HG03139 (cell line): ENCODE results near the gene CMTM5.

Experiments used
- ATAC-seq: cut with Tn5 transposase; IDR thresholded peaks from one replicate; pipeline ENCODE4 v1.9.1; 2021; ENCODE audit not compliant: unreplicated experiment

The CMTM5 gene

GRCh38 chr14:23358042-23358441 is 18.8 kb upstream of the CMTM5 start:
- ATAC-seq = no peak

DNA sequence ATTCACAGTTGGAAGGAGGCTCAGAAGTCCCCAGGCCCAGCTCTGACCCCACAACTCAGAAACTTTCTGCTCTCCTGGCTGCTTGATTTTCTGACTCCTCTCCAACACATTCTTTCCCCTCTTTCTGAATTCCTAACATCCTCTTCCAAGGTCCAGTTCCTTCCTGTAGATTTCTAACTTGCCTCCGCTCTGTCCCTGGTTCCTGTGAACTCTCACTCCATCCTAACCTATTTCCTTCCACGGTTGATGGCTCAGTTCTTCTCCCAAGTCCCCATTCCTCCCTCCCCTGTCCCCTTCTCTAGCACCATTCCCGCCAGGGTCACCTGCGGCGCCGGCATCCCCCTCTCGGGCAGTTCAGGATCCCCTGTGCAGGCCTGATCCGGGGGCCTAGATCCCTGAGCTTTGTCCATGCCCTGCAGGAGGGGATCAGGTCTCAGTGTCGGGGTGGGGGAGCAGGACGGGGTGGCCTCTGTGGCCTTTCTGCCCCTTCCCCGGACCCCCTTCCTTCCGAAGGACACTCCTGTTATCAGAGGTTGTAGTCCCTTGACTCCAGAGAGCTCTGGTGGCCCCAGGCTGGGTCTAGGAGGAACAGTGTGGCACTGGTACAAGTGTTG is 18.2 kb upstream of the CMTM5 start:
- ATAC-seq = no peak

GRCh38 chr14:23359167-23359626 is 17.6 kb upstream of the CMTM5 start:
- ATAC-seq = no peak

DNA sequence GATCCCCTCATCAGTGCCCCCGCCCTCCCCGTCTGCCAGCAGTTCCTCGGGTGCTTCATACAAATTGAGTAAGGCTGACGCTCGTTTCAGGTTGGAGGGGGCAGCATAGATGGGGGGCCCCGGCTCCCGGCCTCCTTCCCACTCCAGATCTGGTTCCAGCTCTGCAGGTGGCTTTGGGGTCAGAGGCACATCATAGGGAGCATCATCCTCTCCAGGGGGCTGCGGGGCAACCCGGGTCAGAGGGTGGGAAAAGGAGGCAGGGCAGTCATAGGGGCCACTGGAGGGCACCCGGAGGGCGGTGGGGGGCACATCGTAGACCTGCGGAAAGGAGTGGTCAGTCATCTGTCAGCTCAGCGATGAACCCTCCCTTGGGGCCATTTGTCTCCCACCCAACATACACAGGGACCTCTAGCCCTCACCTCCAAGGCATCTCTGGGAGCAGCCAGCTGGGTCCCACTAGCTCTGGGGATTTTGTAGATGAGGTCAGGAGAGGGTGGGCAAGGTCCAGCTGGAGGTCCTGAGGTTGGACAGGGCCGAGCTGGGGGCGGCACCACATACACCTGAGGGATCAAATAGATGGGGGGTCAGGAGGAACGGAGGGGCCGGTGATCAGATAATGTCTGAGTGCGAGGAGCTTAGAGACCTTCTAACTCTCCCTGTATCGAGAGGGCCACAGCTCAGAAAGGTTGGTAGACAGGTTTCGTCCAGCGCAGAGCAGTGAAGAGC is 17.0 kb upstream of the CMTM5 start:
- no peak for ATAC-seq

DNA sequence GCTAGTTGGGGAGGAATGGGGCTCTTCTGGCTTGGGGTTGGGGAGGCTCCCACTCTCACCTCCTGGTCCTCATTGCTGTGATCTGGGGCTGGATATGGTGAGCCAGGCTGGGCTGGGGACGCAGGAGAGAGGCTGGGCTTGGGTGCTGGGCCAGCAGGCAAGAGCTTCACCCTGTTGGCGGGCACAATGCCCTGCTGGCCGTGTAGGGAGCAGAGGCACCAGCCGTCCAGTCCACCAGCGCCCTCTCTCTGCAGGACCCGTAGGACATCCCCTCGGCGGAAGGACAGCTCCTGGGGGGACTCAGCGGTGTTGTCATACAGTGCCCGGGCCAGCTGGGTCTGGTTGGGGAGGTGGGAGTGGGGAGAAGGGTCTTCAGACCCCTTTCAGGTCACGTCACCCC is 16.4 kb upstream of the CMTM5 start:
- ATAC-seq = no peak

GRCh38 chr14:23361320-23361719 is 15.5 kb upstream of the CMTM5 start:
- no peak for ATAC-seq

GRCh38 chr14:23361763-23362162 is 15.1 kb upstream of the CMTM5 start:
- no peak for ATAC-seq

- no peak for ATAC-seq
Observed at GRCh38 chr14:23362200-23362599, 14.6 kb upstream of the CMTM5 start.

GRCh38 chr14:23364164-23365035 is 12.4 kb upstream of the CMTM5 start:
- ATAC-seq = no peak

DNA sequence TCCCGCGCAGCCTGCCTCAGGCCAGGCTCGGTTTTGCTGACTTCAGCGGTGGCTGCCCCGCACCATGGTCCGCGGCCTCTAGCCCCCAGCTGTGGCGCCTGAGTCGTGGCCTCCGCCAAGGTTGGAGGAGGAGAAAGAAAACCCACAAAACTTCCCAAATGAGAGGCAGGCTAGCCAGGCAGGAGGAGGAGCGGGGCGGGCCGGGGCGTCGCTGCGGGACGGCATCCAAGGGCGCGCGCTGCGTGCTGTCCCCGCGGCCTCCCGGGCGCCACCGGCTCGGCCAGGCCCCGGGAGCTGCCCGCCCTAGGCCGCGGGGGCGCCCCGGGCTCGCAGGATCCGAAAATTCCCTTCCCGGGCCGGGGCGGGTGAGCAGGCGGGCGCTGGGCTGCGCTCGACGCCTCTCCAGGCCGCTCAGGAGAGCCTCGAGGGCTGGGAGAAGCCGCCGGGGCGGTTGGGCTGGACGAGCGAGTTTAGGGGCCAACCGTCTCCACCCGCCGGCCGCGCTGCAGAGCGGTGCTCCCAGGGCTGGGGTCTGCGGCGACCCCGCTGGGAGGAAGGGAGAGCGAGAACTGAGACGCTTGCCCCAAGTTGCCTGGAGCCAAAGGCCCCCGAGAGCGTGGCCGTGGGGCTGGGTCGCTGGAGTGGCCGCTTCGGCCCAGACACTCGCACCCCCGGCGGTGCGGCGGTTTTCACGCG is 11.7 kb upstream of the CMTM5 start, which contains the start of gene EFS:
TSS of gene EFS (minus strand) at position 137 of the 696 bp plus-strand sequence. CDS start 147 bp downstream, outside the sequence.
- no peak for ATAC-seq

DNA sequence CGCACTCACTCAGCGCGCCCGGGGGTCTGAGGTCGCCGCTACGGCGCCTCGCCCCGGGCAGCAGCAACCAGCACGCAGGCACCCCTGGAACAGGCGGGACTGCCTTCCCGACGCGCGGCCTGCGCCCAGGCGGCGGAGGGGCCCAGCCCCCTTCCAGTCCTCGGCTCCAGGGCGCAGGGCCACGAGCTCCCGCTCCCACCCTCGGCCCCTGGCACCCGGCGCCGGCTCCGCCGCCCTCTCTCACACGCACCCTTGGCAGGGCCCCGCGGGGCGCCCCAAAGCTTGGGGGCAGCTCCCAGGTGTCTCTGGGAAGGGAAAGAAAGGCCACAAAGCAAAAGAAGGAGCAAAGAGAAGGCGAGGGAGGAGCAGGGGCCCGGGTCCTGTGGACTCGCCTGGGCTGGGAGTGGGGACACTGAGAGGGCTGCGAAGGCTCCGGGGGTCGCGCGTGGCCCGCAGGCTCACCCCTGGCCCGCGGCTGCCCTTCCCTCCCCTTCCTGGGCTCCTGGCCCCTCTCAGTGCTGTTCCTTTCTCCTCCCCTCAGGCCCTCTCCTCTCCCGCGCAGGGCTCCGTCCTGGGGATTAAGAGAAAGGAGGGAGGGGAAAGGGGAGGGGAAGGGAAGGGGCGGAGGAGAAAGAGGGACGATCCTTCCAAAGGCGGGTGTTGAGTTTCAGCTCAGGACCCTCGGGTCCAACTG is 11.0 kb upstream of the CMTM5 start:
- no peak for ATAC-seq

GRCh38 chr14:23366426-23366921 is 10.4 kb upstream of the CMTM5 start:
- ATAC-seq = no peak

GRCh38 chr14:23370221-23370620 is 6.6 kb upstream of the CMTM5 start:
- no peak for ATAC-seq

DNA sequence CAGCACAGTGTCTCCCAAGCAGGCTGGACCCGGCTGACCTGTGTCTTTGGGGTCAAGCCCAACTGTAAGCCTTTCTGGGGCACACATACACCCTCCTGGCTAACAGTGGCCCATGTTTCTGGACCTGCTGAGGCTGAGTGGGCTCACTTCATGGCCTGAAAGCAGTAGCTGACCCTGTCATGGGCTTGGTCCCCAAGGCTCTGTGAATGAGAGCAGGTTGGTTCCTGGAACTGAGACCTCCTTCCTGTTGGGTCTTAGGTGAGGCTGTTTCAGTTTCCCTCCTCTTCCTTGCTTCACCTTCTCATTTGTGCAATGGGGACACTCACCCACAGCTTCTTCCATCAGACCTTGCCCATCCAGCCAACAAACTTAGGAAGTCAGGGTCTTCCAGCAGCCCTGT is 5.0 kb upstream of the CMTM5 start:
- no peak for ATAC-seq

- ATAC-seq = no peak
Observed at GRCh38 chr14:23372509-23372908, 4.3 kb upstream of the CMTM5 start, which contains the start of gene IL25. Gene IL25 (plus strand): TSS chr14:23372809.

DNA sequence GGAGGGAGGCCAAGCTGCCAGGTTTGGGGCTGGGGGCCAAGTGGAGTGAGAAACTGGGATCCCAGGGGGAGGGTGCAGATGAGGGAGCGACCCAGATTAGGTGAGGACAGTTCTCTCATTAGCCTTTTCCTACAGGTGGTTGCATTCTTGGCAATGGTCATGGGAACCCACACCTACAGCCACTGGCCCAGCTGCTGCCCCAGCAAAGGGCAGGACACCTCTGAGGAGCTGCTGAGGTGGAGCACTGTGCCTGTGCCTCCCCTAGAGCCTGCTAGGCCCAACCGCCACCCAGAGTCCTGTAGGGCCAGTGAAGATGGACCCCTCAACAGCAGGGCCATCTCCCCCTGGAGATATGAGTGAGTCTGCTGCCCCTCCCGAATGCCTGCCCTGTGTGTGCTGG is 3.8 kb upstream of the CMTM5 start:
- no peak for ATAC-seq

- ATAC-seq = no peak
Observed at GRCh38 chr14:23375527-23376251, 1.2 kb upstream of the CMTM5 start.

DNA sequence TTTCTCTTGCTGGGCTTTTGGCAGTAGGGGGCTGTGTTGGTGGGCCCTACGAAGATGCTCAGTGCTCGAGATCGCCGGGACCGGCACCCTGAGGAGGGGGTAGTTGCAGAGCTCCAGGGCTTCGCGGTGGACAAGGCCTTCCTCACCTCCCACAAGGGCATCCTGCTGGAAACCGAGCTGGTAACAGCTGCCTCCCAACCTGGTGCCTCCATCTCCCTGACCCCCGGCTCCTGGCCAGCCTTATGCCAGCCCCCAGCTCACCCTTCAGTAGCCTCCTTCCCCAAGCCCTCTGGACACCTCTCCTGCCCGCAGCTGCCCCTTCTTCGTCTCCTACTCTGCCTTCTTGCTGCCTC is 328 bp downstream of the CMTM5 start:
- no peak for ATAC-seq
